ENCODE data around the gene SEC24A. TPM values are rescaled to one million over a fixed set of nuclear protein-coding genes. Genes with fewer than 3 reads are reported as not detected.
A peak's percentile ranks its signal among the peaks of the same experiment; 100 is the strongest.

Gene SEC24A
- total RNA-seq, 2 experiments from 2014 or later: 29.3 to 30.5 TPM

DNA sequence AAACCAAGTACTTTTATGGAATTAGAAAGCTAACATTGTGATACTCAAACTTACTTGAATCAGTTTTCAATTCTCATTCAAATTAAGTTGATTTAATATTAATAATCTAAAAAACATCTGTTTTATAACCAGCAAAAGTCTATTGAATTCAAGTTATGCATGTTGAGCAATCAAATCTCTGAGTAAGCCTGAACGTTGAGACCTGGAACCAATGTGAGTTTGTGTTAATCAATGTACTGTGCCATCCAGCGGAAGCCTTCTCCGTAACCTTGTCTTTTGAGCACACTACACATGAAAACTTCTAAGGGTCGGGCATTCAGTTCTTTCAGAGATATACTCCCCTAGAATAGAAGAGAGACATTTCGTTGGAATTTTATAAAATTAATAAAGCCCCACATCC lies 41.9 kb upstream of the SEC24A start:
- ATAC-seq (no peak), DNase-seq (no peak)
- no peaks in the 10 kb centered on the region for H3K27me3 Mint-ChIP-seq
- TF ChIP-seq, protein P1, sequence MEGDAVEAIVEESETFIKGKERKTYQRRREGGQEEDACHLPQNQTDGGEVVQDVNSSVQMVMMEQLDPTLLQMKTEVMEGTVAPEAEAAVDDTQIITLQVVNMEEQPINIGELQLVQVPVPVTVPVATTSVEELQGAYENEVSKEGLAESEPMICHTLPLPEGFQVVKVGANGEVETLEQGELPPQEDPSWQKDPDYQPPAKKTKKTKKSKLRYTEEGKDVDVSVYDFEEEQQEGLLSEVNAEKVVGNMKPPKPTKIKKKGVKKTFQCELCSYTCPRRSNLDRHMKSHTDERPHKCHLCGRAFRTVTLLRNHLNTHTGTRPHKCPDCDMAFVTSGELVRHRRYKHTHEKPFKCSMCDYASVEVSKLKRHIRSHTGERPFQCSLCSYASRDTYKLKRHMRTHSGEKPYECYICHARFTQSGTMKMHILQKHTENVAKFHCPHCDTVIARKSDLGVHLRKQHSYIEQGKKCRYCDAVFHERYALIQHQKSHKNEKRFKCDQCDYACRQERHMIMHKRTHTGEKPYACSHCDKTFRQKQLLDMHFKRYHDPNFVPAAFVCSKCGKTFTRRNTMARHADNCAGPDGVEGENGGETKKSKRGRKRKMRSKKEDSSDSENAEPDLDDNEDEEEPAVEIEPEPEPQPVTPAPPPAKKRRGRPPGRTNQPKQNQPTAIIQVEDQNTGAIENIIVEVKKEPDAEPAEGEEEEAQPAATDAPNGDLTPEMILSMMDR (IDR thresholded peaks at IDR 0.05): no peak
- H3K4me1 Mint-ChIP-seq (ENCODE audit: low read depth): peaks cover 45% of the 10 kb centered on the region
- H3K4me3 Mint-ChIP-seq: no peak overlapping the region
- CTCF ChIA-PET: interaction anchor here (1.2 to 3.8 kb wide), 3 partner anchors 9 to 29 kb away, joined by 3 to 25 read pairs (median 5); no protein-coding TSS in a partner anchor
- no peaks in the 10 kb centered on the region for H3K9me3 Mint-ChIP-seq
- peaks cover 42% of the 10 kb centered on the region for H3K36me3 Mint-ChIP-seq (ENCODE audit: low read depth)
- POLR2A ChIA-PET: interaction anchor here (0.7 to 1.4 kb wide), 5 partner anchors 10 to 133 kb away, joined by 3 to 4 read pairs (median 3); partner anchors contain the start of gene SEC24A
- intact Hi-C loops (cut with micrococcal nuclease): no loop called here
- no peak overlapping the region for H3K27ac Mint-ChIP-seq

GRCh38 chr5:134608555-134608954 lies 40.0 kb upstream of the SEC24A start:
- ATAC-seq (peak; percentile 42), DNase-seq (no peak)
- H3K36me3 Mint-ChIP-seq (ENCODE audit: low read depth): peaks cover 40% of the 10 kb centered on the region
- TF ChIP-seq, protein P1 (IDR thresholded peaks at IDR 0.05): no peak
- intact Hi-C loops (cut with micrococcal nuclease): no loop called here
- H3K27me3 Mint-ChIP-seq: no peaks in the 10 kb centered on the region
- ChIA-PET POLR2A (no interaction called here), CTCF (interaction anchor here (0.9 to 2.0 kb wide), 3 partner anchors 21 to 30 kb away, joined by 5 to 8 read pairs (median 6); no protein-coding TSS in a partner anchor)
- H3K4me1 Mint-ChIP-seq (ENCODE audit: low read depth): peaks cover 34% of the 10 kb centered on the region
- H3K9me3 Mint-ChIP-seq: no peaks in the 10 kb centered on the region
- H3K27ac Mint-ChIP-seq: peak overlapping the region; percentile 72
- H3K4me3 Mint-ChIP-seq: no peak overlapping the region

DNA sequence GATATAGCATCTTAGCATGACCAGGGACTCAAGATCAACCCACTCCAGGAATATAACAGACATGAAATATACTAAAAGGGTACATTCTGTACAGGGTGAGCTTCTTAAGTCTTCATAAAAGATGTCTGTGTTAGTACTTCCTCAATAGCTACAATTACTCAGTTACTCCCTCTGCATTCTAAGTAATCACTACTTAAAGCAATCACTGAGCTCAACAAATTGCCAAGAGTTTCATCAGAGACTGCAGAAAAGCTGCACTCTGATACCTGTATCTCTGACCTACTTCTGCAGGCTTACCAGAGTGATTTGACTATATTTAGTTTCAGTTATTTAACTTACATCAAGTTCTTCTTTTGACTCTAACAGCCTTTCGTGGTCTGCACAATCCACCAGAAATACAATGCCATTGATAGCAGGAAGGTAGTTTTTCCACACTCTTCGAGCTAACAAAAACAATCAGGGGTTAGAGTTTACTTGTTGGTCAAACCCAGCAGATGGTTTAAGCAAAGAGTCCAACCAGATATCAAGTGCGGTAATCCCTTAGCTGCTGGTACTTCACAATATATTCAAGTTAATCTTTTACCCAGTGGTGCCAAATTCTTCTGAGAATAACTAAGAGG lies 39.2 kb upstream of the SEC24A start:
- Mint-ChIP-seq H3K36me3 (ENCODE audit: low read depth) (peaks cover 42% of the 10 kb centered on the region), H3K27ac (peak overlapping the region; percentile 72), H3K4me1 (ENCODE audit: low read depth) (peaks cover 29% of the 10 kb centered on the region), H3K4me3 (no peak overlapping the region), H3K9me3 (no peaks in the 10 kb centered on the region), H3K27me3 (no peaks in the 10 kb centered on the region)
- no peak for DNase-seq
- CTCF ChIA-PET: interaction anchor here (1.2 to 2.0 kb wide), 2 partner anchors 22 to 31 kb away, joined by 6 to 8 read pairs; no protein-coding TSS in a partner anchor
- peak; percentile 75 for ATAC-seq
- TF ChIP-seq, protein P1 (IDR thresholded peaks at IDR 0.05): no peak
- POLR2A ChIA-PET: interaction anchor here (1.2 kb wide), 1 partner anchor 84 kb away, joined by 4 read pairs; the partner anchor contains the start of gene JADE2
- intact Hi-C loops (cut with micrococcal nuclease): no loop called here

- Mint-ChIP-seq H3K27ac (peak overlapping the region; percentile 44), H3K36me3 (ENCODE audit: low read depth) (peaks cover 41% of the 10 kb centered on the region), H3K9me3 (no peaks in the 10 kb centered on the region), H3K4me3 (no peak overlapping the region), H3K4me1 (ENCODE audit: low read depth) (peaks cover 20% of the 10 kb centered on the region), H3K27me3 (no peaks in the 10 kb centered on the region)
- ATAC-seq (no peak), DNase-seq (no peak)
- TF ChIP-seq, protein P1 (IDR thresholded peaks at IDR 0.05): no peak
- intact Hi-C loops (cut with micrococcal nuclease): no loop called here
- ChIA-PET POLR2A (no interaction called here), CTCF (no interaction called here)
Measured at GRCh38 chr5:134610725-134611124, 37.9 kb upstream of the SEC24A start.

GRCh38 chr5:134611515-134611914 lies 37.1 kb upstream of the SEC24A start:
- DNase-seq (no peak), ATAC-seq (no peak)
- POLR2A ChIA-PET: no interaction called here
- CTCF ChIA-PET: no interaction called here
- Mint-ChIP-seq H3K4me1 (ENCODE audit: low read depth) (peaks cover 20% of the 10 kb centered on the region), H3K36me3 (ENCODE audit: low read depth) (peaks cover 39% of the 10 kb centered on the region), H3K4me3 (no peak overlapping the region), H3K27ac (no peak overlapping the region), H3K9me3 (no peaks in the 10 kb centered on the region), H3K27me3 (no peaks in the 10 kb centered on the region)
- intact Hi-C loops (cut with micrococcal nuclease): no loop called here
- TF ChIP-seq, protein P1 (IDR thresholded peaks at IDR 0.05): no peak
